Measurements from ENCODE around the gene MYZAP. TPM values are rescaled to one million over a fixed set of nuclear protein-coding genes. Genes with fewer than 3 reads are reported as not detected.
A peak's percentile ranks its signal among the peaks of the same experiment; 100 is the strongest.

The MYZAP gene
- total and polyA plus RNA-seq, 4 donors: 0.50 to 1.8 (median 0.99) TPM

GRCh38 chr15:57591237-57591821 lies 375 bp upstream of the MYZAP start (continued):
- no peak for TF ChIP-seq CTCF (IDR thresholded peaks at IDR 0.05; ENCODE audit: low read depth, low read length, missing input control)
- no peak for TF ChIP-seq ATF3 (IDR thresholded peaks at IDR 0.05)

GRCh38 chr15:57592426-57592825 lies 722 bp downstream of the MYZAP start:
- H3K4me1 ChIP-seq (ENCODE audit: control insufficient read depth in 4 of 4, insufficient read depth in 4 of 4, low read length in 3 of 4): peaks cover 0 to 5% (median 4%) of the 10 kb centered on the region in 4 donors
- H3K36me3 ChIP-seq (ENCODE audit: control insufficient read depth in 4 of 4, insufficient read depth in 3 of 4, low read depth in 1 of 4, low read length in 3 of 4): no peaks in the 10 kb centered on the region
- DNase-seq (ENCODE audit: low spot score): no peak
- H3K27ac ChIP-seq (ENCODE audit: low read depth in 1 of 2, low read length in 2 of 2): no peak overlapping the region
- H3K27me3 ChIP-seq (ENCODE audit: control insufficient read depth in 4 of 4, insufficient read depth in 4 of 4, low read length in 3 of 4): peaks cover 0 to 2% (median 0%) of the 10 kb centered on the region in 4 donors
- no peaks in the 10 kb centered on the region for H3K9me3 ChIP-seq (ENCODE audit: control insufficient read depth in 4 of 4, low read length in 3 of 4)
- H3K9ac ChIP-seq (ENCODE audit: low read depth in 1 of 2, low read length in 2 of 2): no peak overlapping the region
- peak overlapping the region in 1 of 3 donors; percentile 56 for H3K4me3 ChIP-seq (ENCODE audit: low read depth in 1 of 3, low read length in 3 of 3)
- 71% methylated on average over 5 of the region's 5 CpGs for WGBS
- TF ChIP-seq REST (IDR thresholded peaks at IDR 0.05): peak; percentile 54
- no peak for TF ChIP-seq GABPA (IDR thresholded peaks at IDR 0.05 in 1 of 2, conservative IDR thresholded peaks at IDR 0.05 in 1 of 2)

- peaks cover 0 to 5% (median 4%) of the 10 kb centered on the region in 4 donors for H3K4me1 ChIP-seq (ENCODE audit: control insufficient read depth in 4 of 4, insufficient read depth in 4 of 4, low read length in 3 of 4)
- H3K36me3 ChIP-seq (ENCODE audit: control insufficient read depth in 4 of 4, insufficient read depth in 3 of 4, low read depth in 1 of 4, low read length in 3 of 4): no peaks in the 10 kb centered on the region
- 88% methylated on average over 5 of the region's 5 CpGs for WGBS
- TF ChIP-seq ATF3 (IDR thresholded peaks at IDR 0.05) (no peak), CTCF (IDR thresholded peaks at IDR 0.05; ENCODE audit: low read depth, low read length, missing input control) (no peak), EGR1 (IDR thresholded peaks at IDR 0.05; ENCODE audit: low read depth in 2 of 2) (no peak), JUND (IDR thresholded peaks at IDR 0.05) (no peak), RAD21 (IDR thresholded peaks at IDR 0.05) (no peak), TAF1 (conservative IDR thresholded peaks at IDR 0.05) (no peak), RXRA (IDR thresholded peaks at IDR 0.05) (no peak), YY1 (IDR thresholded peaks at IDR 0.05) (no peak), FOXA1 (IDR thresholded peaks at IDR 0.05) (no peak), FOXA2 (IDR thresholded peaks at IDR 0.05) (no peak), SP1 (IDR thresholded peaks at IDR 0.05) (no peak), HNF4A (conservative IDR thresholded peaks at IDR 0.05) (no peak)
- H3K9me3 ChIP-seq (ENCODE audit: control insufficient read depth in 4 of 4, low read length in 3 of 4): no peaks in the 10 kb centered on the region
- H3K4me3 ChIP-seq (ENCODE audit: low read depth in 1 of 3, low read length in 3 of 3): no peak overlapping the region
- peaks cover 0 to 2% (median 0%) of the 10 kb centered on the region in 4 donors for H3K27me3 ChIP-seq (ENCODE audit: control insufficient read depth in 4 of 4, insufficient read depth in 4 of 4, low read length in 3 of 4)
- no peak overlapping the region for H3K27ac ChIP-seq (ENCODE audit: low read depth in 1 of 2, low read length in 2 of 2)
- no peak for DNase-seq (ENCODE audit: low spot score)
- H3K9ac ChIP-seq (ENCODE audit: low read depth in 1 of 2, low read length in 2 of 2): no peak overlapping the region
Measured at GRCh38 chr15:57592836-57593420, 1.2 kb downstream of the MYZAP start.

Data from liver (tissue), 9 donors.